RWPE2 (cell line): ENCODE data around the gene KIRREL2.

Source experiments
- ATAC-seq: fragments of 200-7000 bp; cut with Tn5 transposase; 3 replicates; pipeline ENCODE4 v1.9.1; 2021; ENCODE audit warnings: low read depth
- DNase-seq: peaks from one replicate; pipeline ENCODE4 v3.0.0-alpha.2; 2020; ENCODE audit warnings: low spot score
- H3K27ac ChIP-seq: fragments of 450-650 bp; 2 replicates; pipeline ENCODE4 v1.5.1; 2017; ENCODE audit warnings: mild to moderate bottlenecking; ENCODE audit not compliant: poor library complexity, severe bottlenecking
- H3K27me3 ChIP-seq: fragments of 250-450 bp; sonication (Bioruptor Pico); 2 replicates; pipeline ENCODE4 v1.5.1; 2021; ENCODE audit warnings: mild to moderate bottlenecking, moderate library complexity; ENCODE audit not compliant: insufficient read depth, poor library complexity, severe bottlenecking
- H3K36me3 ChIP-seq: fragments of 250-450 bp; sonication (Bioruptor Pico); 2 replicates; pipeline ENCODE4 v1.5.1; 2020; ENCODE audit warnings: low read depth, mild to moderate bottlenecking, moderate library complexity
- H3K4me1 ChIP-seq: fragments of 250-450 bp; sonication (Bioruptor Pico); 2 replicates; pipeline ENCODE4 v1.5.1; 2021; ENCODE audit warnings: mild to moderate bottlenecking, moderate library complexity; ENCODE audit not compliant: insufficient read depth, poor library complexity, severe bottlenecking
- H3K4me3 ChIP-seq: fragments of 250-450 bp; sonication (Bioruptor Pico); 2 replicates; pipeline ENCODE4 v1.5.1; 2021; ENCODE audit warnings: mild to moderate bottlenecking, moderate library complexity; ENCODE audit not compliant: severe bottlenecking
- H3K9me3 ChIP-seq: fragments of 250-450 bp; sonication (Bioruptor Pico); 2 replicates; pipeline ENCODE4 v1.5.1; 2021; ENCODE audit warnings: mild to moderate bottlenecking, moderate library complexity; ENCODE audit not compliant: severe bottlenecking
- CTCF ChIP-seq: fragments of 450-650 bp; IDR thresholded peaks from one replicate; pipeline ENCODE4 v1.5.1; 2017; ENCODE audit warnings: mild to moderate bottlenecking, moderate library complexity; ENCODE audit not compliant: poor library complexity, severe bottlenecking

KIRREL2 gene

GRCh38 chr19:35858311-35858710 is 1.6 kb downstream of the KIRREL2 start:
- peaks cover 43% of the 10 kb centered on the region for H3K27me3 ChIP-seq
- H3K36me3 ChIP-seq = no peaks in the 10 kb centered on the region
- no peaks in the 10 kb centered on the region for H3K4me1 ChIP-seq
- no peak for TF ChIP-seq CTCF
- no peak overlapping the region for H3K27ac ChIP-seq
- ATAC-seq (no peak), DNase-seq (no peak)
- no peaks in the 10 kb centered on the region for H3K9me3 ChIP-seq
- H3K4me3 ChIP-seq = no peak overlapping the region

GRCh38 chr19:35859414-35859813 is 2.7 kb downstream of the KIRREL2 start:
- ATAC-seq = no peak
- Histone ChIP-seq H3K36me3 (no peaks in the 10 kb centered on the region), H3K27ac (no peak overlapping the region), H3K27me3 (peaks cover 43% of the 10 kb centered on the region), H3K9me3 (no peaks in the 10 kb centered on the region), H3K4me3 (no peak overlapping the region), H3K4me1 (no peaks in the 10 kb centered on the region)
- no peak for DNase-seq
- no peak for TF ChIP-seq CTCF

GRCh38 chr19:35860436-35860817 is 3.7 kb downstream of the KIRREL2 start:
- no peak overlapping the region for H3K27ac ChIP-seq
- ATAC-seq = no peak

GRCh38 chr19:35860818-35861639 is 4.3 kb downstream of the KIRREL2 start:
- no peak for TF ChIP-seq CTCF
- Histone ChIP-seq H3K4me1 (no peaks in the 10 kb centered on the region), H3K4me3 (no peak overlapping the region), H3K36me3 (no peaks in the 10 kb centered on the region), H3K27ac (no peak overlapping the region), H3K9me3 (no peaks in the 10 kb centered on the region), H3K27me3 (peaks cover 35% of the 10 kb centered on the region)
- DNase-seq = no peak
- peak; percentile 57 for ATAC-seq

More at GRCh38 chr19:35860436-35860817, 3.7 kb downstream of the KIRREL2 start:
- H3K9me3 ChIP-seq = no peaks in the 10 kb centered on the region
- no peak for TF ChIP-seq CTCF
- peaks cover 41% of the 10 kb centered on the region for H3K27me3 ChIP-seq
- no peaks in the 10 kb centered on the region for H3K36me3 ChIP-seq
- no peak overlapping the region for H3K4me3 ChIP-seq
- no peak for DNase-seq
- no peaks in the 10 kb centered on the region for H3K4me1 ChIP-seq

- Histone ChIP-seq H3K9me3 (no peaks in the 10 kb centered on the region), H3K4me3 (no peak overlapping the region)
- TF ChIP-seq CTCF = no peak
Observed at GRCh38 chr19:35861640-35862160, 5.0 kb downstream of the KIRREL2 start.

More at GRCh38 chr19:35861640-35862160, 5.0 kb downstream of the KIRREL2 start:
- Histone ChIP-seq H3K4me1 (no peaks in the 10 kb centered on the region), H3K27me3 (peaks cover 28% of the 10 kb centered on the region), H3K27ac (no peak overlapping the region), H3K36me3 (no peaks in the 10 kb centered on the region)
- no peak for ATAC-seq
- DNase-seq = no peak
